Skeletal muscle satellite cell (primary cell): ENCODE results near the gene SGCD.

Experiments
- H3K27me3 ChIP-seq: 2 replicates; pipeline ENCODE4 v1.7.0; 2013; ENCODE audit warnings: low read length; ENCODE audit not compliant: control insufficient read depth, insufficient read depth
- H3K36me3 ChIP-seq: 2 replicates; pipeline ENCODE4 v1.7.0; 2013; ENCODE audit warnings: mild to moderate bottlenecking, control low read depth, low read length; ENCODE audit not compliant: insufficient read depth
- H3K4me1 ChIP-seq: 2 replicates; pipeline ENCODE4 v1.7.0; 2013; ENCODE audit warnings: low read length; ENCODE audit not compliant: control insufficient read depth, insufficient read depth
- H3K4me2 ChIP-seq: 2 replicates; pipeline ENCODE4 v1.7.0; 2013; ENCODE audit warnings: mild to moderate bottlenecking, low read length
- H3K4me3 ChIP-seq: 2 replicates; pipeline ENCODE4 v1.7.0; 2013; ENCODE audit warnings: low read length
- H3K9ac ChIP-seq: 2 replicates; pipeline ENCODE4 v1.7.0; 2013; ENCODE audit warnings: mild to moderate bottlenecking, low read depth, low read length, moderate library complexity
- H3K9me3 ChIP-seq: replicated peaks from 2 replicates; pipeline ENCODE4 v1.7.0; 2013; ENCODE audit warnings: mild to moderate bottlenecking, control low read depth, low read length

SGCD gene

DNA sequence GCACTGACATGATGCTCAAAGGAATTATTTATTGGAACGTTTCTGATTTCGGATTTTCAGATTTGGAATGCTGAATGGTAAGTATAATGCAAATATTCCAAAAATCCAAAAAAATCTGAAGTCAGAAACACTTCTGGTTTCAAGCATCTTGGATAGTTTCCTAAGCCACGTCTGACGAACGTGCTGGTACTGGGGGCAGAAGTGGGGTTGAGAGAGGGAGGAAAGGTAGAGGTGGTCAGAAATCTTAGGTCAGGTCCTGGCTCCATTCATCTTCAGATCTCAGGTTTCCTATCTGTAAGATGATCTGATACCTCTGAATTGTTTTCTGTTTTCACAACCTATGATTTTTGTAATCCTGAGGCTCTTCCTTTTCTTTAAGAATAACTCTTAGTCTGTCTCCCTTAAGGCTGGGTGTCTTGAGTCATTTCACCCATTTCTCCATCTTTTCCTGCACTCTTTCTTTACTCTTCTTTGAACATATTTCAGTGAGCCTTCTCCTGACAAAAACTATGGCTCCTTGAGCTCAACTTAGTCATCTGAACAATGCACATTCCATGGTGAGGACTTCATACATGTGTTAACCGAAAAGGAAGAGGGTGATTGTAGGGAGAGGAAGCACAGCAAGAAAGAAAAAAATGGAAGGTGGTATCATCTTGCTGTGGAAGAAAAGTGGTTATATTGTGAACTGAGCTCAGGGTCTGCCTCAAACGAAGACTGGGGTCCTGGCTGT lies 3.3 kb downstream of the SGCD start:
- peaks cover 7% of the 10 kb centered on the region for H3K36me3 ChIP-seq
- no peak overlapping the region for H3K9ac ChIP-seq
- H3K27me3 ChIP-seq: no peaks in the 10 kb centered on the region
- no peak overlapping the region for H3K4me2 ChIP-seq
- no peaks in the 10 kb centered on the region for H3K9me3 ChIP-seq
- H3K4me1 ChIP-seq: peaks cover 20% of the 10 kb centered on the region
- no peak overlapping the region for H3K4me3 ChIP-seq

DNA sequence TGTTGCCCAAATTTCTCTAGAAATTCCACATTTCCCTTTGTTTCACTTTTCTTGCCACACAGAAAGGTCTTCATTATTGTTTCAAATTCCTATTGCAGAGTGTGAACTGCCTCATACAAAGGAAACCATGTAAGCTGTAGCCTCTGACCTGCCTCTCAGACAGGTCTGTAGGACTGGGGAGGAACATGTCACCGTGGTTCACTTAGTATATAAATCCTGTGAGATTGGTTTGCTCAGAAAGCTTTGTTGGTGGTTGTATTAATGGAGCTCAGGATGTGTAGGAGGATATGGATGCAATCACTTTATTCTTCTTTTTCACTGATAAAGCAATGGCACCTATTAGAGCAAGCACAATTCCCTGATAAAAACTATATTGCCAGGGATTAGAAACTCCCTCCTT lies 4.2 kb downstream of the SGCD start:
- no peak overlapping the region for H3K4me2 ChIP-seq
- H3K9ac ChIP-seq: no peak overlapping the region
- no peak overlapping the region for H3K4me3 ChIP-seq
- peaks cover 18% of the 10 kb centered on the region for H3K4me1 ChIP-seq
- no peaks in the 10 kb centered on the region for H3K27me3 ChIP-seq
- no peaks in the 10 kb centered on the region for H3K9me3 ChIP-seq
- peaks cover 7% of the 10 kb centered on the region for H3K36me3 ChIP-seq

DNA sequence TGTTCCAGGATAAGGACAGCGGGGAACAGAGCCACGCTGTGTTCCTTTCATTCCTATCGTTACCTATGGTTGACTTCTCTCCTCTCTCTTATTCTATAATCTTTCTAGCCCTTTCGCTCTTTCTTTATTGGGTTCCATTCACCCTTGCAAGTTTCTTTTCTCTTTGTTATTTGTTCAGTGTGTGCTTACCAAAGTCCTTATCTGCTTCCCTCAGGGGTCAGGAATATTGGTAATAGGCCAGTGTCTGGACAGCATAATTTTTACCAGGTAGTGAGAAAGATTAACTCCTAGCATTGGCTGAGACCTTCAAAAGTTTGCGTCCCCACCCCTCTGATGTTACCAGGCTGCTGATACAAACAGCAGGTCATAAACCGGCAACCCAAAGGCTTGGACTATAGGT lies 4.9 kb downstream of the SGCD start:
- Histone ChIP-seq H3K4me3 (no peak overlapping the region), H3K4me2 (no peak overlapping the region)

DNA sequence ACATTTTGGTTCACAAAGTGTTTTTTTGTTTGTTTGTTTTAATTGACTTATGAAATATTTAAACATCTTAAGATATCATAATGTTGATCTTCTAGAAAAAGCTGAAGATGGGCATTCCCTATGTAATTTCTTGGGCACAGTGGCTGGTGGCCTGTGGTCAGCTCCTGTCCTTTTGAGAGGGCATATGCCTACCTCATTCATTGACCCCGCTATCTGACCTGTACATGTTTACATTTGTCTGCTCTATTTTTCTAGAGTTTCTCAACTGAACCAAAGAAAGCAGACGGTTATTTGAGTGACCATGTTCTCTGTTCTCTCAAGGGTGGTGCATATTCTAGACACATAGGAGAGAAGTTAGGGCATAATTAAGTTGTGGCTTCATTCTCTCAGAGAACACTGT lies 5.3 kb downstream of the SGCD start:
- H3K9me3 ChIP-seq: no peaks in the 10 kb centered on the region
- no peak overlapping the region for H3K4me2 ChIP-seq
- no peaks in the 10 kb centered on the region for H3K27me3 ChIP-seq
- H3K4me3 ChIP-seq: no peak overlapping the region
- peaks cover 13% of the 10 kb centered on the region for H3K4me1 ChIP-seq
- no peak overlapping the region for H3K9ac ChIP-seq
- H3K36me3 ChIP-seq: peaks cover 7% of the 10 kb centered on the region

More for the DNA sequence above, 4.9 kb downstream of the SGCD start:
- H3K9ac ChIP-seq: no peak overlapping the region
- peaks cover 13% of the 10 kb centered on the region for H3K4me1 ChIP-seq
- no peaks in the 10 kb centered on the region for H3K27me3 ChIP-seq
- H3K36me3 ChIP-seq: peaks cover 7% of the 10 kb centered on the region
- no peaks in the 10 kb centered on the region for H3K9me3 ChIP-seq

DNA sequence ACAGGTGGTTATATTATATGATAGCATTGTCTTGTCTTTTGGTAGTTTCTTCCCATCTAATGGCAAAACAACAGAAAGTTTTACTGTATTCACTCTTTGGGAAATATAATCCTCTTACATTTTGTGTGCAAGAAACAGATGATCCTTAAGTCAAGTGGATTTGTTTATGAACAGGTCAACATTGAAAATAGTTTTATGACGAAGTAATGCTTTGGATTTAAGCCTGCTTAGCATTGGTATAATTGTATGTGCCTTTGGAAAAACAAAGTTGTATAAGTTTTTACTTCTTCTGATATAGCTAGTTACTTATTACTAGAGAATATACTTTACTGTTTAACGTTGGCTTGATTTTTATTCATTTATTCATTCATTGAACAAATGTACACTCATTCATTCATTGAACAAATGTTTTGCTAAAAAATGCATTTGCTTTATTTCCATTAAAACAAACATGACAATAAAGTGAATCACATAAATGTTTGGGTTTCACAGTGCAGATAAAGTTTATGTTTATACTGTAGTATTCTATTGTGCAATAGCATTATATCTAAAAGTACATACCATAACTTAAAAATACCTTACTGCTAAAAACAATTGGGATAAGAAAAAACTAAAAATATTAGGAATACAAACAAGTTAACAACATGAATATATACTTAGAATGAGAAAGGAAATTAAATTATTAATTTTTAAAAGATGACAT lies 12.3 kb downstream of the SGCD start:
- Histone ChIP-seq H3K4me2 (no peak overlapping the region), H3K9me3 (no peaks in the 10 kb centered on the region), H3K4me1 (no peaks in the 10 kb centered on the region), H3K27me3 (no peaks in the 10 kb centered on the region), H3K4me3 (no peak overlapping the region), H3K36me3 (no peaks in the 10 kb centered on the region), H3K9ac (no peak overlapping the region)

DNA sequence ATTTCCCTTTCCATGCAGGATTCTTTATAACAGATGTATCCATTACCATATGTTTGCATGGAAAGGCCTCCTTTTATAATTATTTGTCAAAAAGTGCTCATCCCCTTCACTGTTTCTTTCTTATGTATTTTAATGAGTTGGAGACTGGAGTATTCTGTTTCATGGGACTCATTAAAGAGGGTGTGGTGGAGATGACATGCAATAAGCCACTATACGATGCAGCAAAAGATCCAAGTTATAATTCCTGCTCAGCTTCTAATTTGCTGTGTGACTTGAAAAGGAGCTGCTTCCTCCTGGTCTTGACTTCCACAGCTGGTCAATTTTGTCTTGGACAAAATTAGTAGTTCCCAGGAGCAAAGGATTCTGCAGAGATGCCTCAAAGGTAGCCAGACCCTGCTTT lies 13.9 kb downstream of the SGCD start:
- no peaks in the 10 kb centered on the region for H3K9me3 ChIP-seq
- H3K36me3 ChIP-seq: no peaks in the 10 kb centered on the region
- no peaks in the 10 kb centered on the region for H3K4me1 ChIP-seq
- H3K4me2 ChIP-seq: no peak overlapping the region
- no peak overlapping the region for H3K9ac ChIP-seq
- no peaks in the 10 kb centered on the region for H3K27me3 ChIP-seq
- no peak overlapping the region for H3K4me3 ChIP-seq

DNA sequence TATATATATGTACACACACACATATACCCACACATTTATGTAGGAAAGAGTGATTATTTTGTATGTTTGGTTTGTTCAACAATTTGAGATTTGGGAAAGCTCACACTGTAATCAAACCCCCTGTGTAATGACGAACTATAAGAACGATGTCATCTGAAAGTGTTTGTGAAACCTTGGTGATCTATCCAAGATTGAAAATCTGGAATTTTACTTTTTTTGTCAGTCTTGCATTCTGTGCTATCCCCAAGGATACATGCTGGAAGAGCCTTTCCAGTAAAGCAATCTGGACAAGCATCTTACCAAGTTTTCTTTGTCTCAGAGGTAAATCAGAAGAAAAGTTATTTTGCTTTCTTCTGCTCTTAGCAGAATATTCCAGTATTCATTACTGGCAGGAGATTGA lies 23.3 kb downstream of the SGCD start:
- H3K4me1 ChIP-seq: no peaks in the 10 kb centered on the region
- no peaks in the 10 kb centered on the region for H3K9me3 ChIP-seq
- H3K36me3 ChIP-seq: no peaks in the 10 kb centered on the region
- no peak overlapping the region for H3K9ac ChIP-seq
- H3K27me3 ChIP-seq: no peaks in the 10 kb centered on the region
- H3K4me3 ChIP-seq: no peak overlapping the region
- H3K4me2 ChIP-seq: no peak overlapping the region

DNA sequence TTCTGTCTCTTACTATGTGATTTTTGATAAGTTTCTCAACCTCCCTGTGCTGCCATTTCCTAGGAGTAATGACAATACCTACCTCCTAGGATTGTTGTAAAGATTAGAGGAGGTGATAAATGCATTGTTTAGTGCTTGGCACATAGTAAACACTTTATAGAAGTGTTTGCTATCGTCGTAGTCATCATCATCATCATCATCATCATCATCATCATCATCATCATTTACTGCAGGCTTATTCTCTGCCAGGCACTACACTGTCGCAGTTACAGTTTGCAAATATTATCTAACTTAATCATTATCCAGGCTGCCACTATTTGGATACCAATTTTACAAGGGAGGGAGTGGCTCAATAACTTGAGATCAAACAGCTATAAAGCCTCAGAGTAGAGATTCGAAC lies 24.5 kb downstream of the SGCD start:
- Histone ChIP-seq H3K36me3 (no peaks in the 10 kb centered on the region), H3K9ac (no peak overlapping the region), H3K4me3 (no peak overlapping the region), H3K27me3 (no peaks in the 10 kb centered on the region), H3K4me2 (no peak overlapping the region), H3K9me3 (no peaks in the 10 kb centered on the region), H3K4me1 (peaks cover 4% of the 10 kb centered on the region)

DNA sequence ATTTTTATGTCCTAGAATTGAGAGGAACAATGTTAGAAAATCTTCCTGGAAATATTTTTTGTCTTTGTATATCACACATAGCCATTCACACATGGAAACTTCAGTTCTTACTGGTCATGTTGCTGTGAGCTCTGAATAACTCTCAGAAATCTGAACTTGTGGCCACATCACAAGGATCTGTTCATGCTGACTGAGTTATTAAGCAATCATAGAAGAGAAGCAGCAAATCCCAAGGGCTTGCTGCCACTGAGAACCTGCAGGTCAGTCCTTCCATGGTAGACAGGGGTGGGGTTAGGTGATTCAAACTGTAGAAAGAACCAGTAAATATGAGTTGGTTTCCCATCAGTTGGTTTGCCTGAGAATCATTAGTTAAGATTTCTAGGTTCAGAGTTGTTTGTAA lies 27.6 kb downstream of the SGCD start:
- Histone ChIP-seq H3K4me3 (no peak overlapping the region), H3K36me3 (no peaks in the 10 kb centered on the region), H3K9me3 (no peaks in the 10 kb centered on the region), H3K27me3 (no peaks in the 10 kb centered on the region), H3K4me1 (peaks cover 15% of the 10 kb centered on the region), H3K9ac (no peak overlapping the region), H3K4me2 (no peak overlapping the region)

DNA sequence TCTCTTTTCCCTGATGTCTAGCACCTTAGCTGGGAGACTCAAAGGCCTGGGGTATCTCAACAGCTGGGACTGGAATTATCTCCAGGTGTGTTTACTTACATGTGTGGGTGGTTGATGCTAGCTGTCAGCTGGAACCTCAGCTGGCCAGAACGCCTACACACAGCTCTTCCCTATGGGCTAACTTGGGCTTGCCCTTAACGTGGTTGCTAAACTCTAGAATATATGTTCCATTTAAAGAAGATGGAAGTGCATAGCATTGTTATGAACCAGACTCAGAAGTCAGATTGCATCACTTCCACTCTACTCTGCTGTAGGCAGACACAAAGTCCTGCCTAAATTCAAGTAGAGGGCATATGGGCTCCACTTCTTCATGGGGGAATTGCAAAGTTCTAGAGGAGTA lies 29.3 kb downstream of the SGCD start:
- no peak overlapping the region for H3K9ac ChIP-seq
- no peak overlapping the region for H3K4me3 ChIP-seq
- H3K4me1 ChIP-seq: peaks cover 31% of the 10 kb centered on the region
- no peak overlapping the region for H3K4me2 ChIP-seq
- H3K27me3 ChIP-seq: no peaks in the 10 kb centered on the region
- no peaks in the 10 kb centered on the region for H3K9me3 ChIP-seq
- H3K36me3 ChIP-seq: no peaks in the 10 kb centered on the region

DNA sequence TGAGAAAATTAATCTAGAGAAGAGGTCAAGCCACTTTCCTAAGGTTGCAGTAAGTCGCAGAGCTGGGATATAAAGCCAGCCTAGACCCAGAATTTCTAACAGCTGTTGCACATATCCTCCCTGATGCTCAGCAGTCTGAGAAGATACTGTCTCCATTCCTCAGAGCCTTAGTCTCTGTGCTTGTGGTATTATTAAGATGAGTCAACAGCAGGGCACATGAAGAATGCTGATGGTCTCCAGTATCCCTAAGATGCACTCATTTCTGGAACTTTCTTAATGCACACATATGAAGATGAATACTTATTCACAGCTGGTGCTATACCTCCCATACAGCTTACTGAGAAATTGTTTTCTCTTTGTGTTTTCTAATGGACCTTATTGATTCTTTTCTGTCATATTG lies 32.5 kb downstream of the SGCD start:
- H3K4me1 ChIP-seq: peaks cover 37% of the 10 kb centered on the region
- peak overlapping the region; percentile 3 for H3K9ac ChIP-seq

More for the DNA sequence above, 32.5 kb downstream of the SGCD start:
- Histone ChIP-seq H3K27me3 (no peaks in the 10 kb centered on the region), H3K9me3 (no peaks in the 10 kb centered on the region), H3K4me3 (no peak overlapping the region), H3K4me2 (no peak overlapping the region), H3K36me3 (no peaks in the 10 kb centered on the region)
